Upper lobe of left lung (tissue), 6 donors: ENCODE measurements around the gene FUT1. TPM values are rescaled to one million over a fixed set of nuclear protein-coding genes. Genes with fewer than 3 reads are reported as not detected.
A peak's percentile ranks its signal among the peaks of the same experiment; 100 is the strongest.

Source experiments
- ATAC-seq, 2 donors: fragments of 200-7000 bp; cut with Tn5 transposase; one replicate each; pipeline ENCODE4 v1.9.1; 2022; ENCODE audit warnings: mild to moderate bottlenecking in 2 of 2, moderate library complexity in 2 of 2; ENCODE audit not compliant: low FRiP score in 2 of 2
- DNase-seq, 2 donors: peaks; one replicate each; pipeline ENCODE4 v3.0.0-alpha.2; 2019 to 2020
- H3K27ac ChIP-seq, 4 donors: fragments of 200-600 bp; sonication (generic); one replicate each; pipeline ENCODE4 v1.5.1; 2016 to 2019
- H3K27me3 ChIP-seq, 4 donors: fragments of 200-600 bp; sonication (generic); one replicate each; pipeline ENCODE4 v1.5.1; 2017 to 2019
- H3K36me3 ChIP-seq, 4 donors: fragments of 200-600 bp; sonication (generic); one replicate each; pipeline ENCODE4 v1.5.1; 2016 to 2019
- H3K4me1 ChIP-seq, 4 donors: fragments of 200-600 bp; sonication (generic); one replicate each; pipeline ENCODE4 v1.5.1; 2018 to 2019
- H3K4me3 ChIP-seq, 4 donors: fragments of 200-600 bp; sonication (generic); one replicate each; pipeline ENCODE4 v1.5.1; 2017 to 2019; ENCODE audit warnings: mild to moderate bottlenecking in 2 of 4, moderate library complexity in 1 of 4
- H3K9me3 ChIP-seq, 4 donors: fragments of 200-600 bp; sonication (generic); one replicate each; pipeline ENCODE4 v1.5.1; 2018 to 2019
- EP300 ChIP-seq, 4 donors: sonication (generic); formaldehyde crosslinking; IDR thresholded peaks; one replicate each; pipeline ENCODE4 v1.5.1; 2017; ENCODE audit warnings: antibody characterized with exemption in 4 of 4, control low read depth in 2 of 4
- POLR2A ChIP-seq, 4 donors: fragments of 450-650 bp; IDR thresholded peaks; one replicate each; pipeline ENCODE4 v1.5.1; 2016 to 2017; ENCODE audit warnings: antibody characterized with exemption in 4 of 4, mild to moderate bottlenecking in 2 of 4
- POLR2AphosphoS5 ChIP-seq, 2 donors: sonication (generic); formaldehyde crosslinking; IDR thresholded peaks; one replicate each; pipeline ENCODE4 v1.5.1; 2017; ENCODE audit warnings: antibody characterized with exemption in 2 of 2
- WGBS, 2 donors: methylation state at CpG; one replicate each; pipeline ENCODE4 v1.1.5; 2017 to 2018; 5-methylcytosine and 5-hydroxymethylcytosine counted together
- total RNA-seq, 6 donors: library from RNA; depleted of rRNA in 4 of 6; stranded (reverse); fragments of >200 nt in 4 of 6; gene quantifications; one replicate each; pipeline versions ENCODE4 v1.1.0 to v1.2.1, GENCODE V29; 2016 to 2021
- TF ChIP-seq, protein P1 (sequence below), 6 experiments: fragments of 450-650 bp in 4 of 6; fragments of 200-600 bp in 2 of 6; sonication (generic) in 2 of 6; IDR thresholded peaks; one replicate each; pipeline ENCODE4 v1.5.1; 2016 to 2019; ENCODE audit warnings: antibody characterized with exemption in 6 of 6
- donor health status: DM: no; HTN: no; CAD: no; lungs with moderate emphysema.
- donor health status: DM: no; HTN: yes; CAD: no; lungs with severe emphysema.

FUT1 gene
- total RNA-seq, 6 donors from 2014 or later = 7.2 to 17.4 (median 10.1) TPM

DNA sequence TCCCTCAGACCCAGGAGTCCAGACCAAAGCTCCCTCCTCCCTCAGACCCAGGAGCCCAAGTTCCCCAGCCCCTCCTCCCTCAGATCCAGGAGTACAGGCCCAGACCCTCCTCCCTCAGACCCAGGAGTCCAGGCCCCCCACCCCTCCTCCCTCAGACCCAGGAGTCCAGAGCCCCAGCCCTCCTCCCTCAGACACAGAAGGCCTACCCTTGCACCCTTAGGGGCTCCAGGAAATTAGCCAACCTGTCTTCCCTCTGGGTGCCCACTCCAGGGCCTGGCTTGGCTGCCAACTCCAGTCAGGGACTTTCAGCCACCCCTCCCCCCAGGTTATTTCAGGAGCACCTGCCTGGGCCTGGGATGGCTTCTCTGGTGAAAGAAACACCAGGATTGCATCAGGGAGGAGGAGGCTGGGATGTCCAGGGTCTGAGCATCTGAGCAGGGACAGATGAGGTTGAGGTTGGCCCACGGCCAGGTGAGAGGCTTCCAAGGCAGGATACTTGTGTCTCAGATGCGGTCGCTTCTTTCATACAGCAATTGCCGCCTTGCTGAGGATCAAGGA lies 2.7 kb upstream of the FUT1 start, which contains the start of gene FGF21:
TSS of gene FGF21 (plus strand) at position 441 of the 558 bp plus-strand sequence. CDS start 713 bp downstream, outside the sequence.
- no peak for ATAC-seq
- WGBS, 2 donors = 85 to 98% methylated on average over 4 of the region's 4 CpGs
- DNase-seq = no peak
- TF ChIP-seq POLR2AphosphoS5 (IDR thresholded peaks at IDR 0.05) = no peak
- TF ChIP-seq POLR2A (IDR thresholded peaks at IDR 0.05) = no peak
- TF ChIP-seq, protein P1, sequence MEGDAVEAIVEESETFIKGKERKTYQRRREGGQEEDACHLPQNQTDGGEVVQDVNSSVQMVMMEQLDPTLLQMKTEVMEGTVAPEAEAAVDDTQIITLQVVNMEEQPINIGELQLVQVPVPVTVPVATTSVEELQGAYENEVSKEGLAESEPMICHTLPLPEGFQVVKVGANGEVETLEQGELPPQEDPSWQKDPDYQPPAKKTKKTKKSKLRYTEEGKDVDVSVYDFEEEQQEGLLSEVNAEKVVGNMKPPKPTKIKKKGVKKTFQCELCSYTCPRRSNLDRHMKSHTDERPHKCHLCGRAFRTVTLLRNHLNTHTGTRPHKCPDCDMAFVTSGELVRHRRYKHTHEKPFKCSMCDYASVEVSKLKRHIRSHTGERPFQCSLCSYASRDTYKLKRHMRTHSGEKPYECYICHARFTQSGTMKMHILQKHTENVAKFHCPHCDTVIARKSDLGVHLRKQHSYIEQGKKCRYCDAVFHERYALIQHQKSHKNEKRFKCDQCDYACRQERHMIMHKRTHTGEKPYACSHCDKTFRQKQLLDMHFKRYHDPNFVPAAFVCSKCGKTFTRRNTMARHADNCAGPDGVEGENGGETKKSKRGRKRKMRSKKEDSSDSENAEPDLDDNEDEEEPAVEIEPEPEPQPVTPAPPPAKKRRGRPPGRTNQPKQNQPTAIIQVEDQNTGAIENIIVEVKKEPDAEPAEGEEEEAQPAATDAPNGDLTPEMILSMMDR (IDR thresholded peaks at IDR 0.05) = no peak
- no peak for TF ChIP-seq EP300 (IDR thresholded peaks at IDR 0.05)
- peaks cover 13 to 26% (median 23%) of the 10 kb centered on the region in 4 donors for H3K4me1 ChIP-seq
- H3K36me3 ChIP-seq = peaks cover 0 to 13% (median 1%) of the 10 kb centered on the region in 4 donors
- H3K27me3 ChIP-seq = peaks cover 0 to 11% (median 0%) of the 10 kb centered on the region in 4 donors
- no peak within 1 kb of the TSS for H3K4me3 ChIP-seq
- H3K27ac ChIP-seq = peak within 1 kb of the TSS; percentile 63 to 89 (median 73)
- H3K9me3 ChIP-seq = no peaks in the 10 kb centered on the region

DNA sequence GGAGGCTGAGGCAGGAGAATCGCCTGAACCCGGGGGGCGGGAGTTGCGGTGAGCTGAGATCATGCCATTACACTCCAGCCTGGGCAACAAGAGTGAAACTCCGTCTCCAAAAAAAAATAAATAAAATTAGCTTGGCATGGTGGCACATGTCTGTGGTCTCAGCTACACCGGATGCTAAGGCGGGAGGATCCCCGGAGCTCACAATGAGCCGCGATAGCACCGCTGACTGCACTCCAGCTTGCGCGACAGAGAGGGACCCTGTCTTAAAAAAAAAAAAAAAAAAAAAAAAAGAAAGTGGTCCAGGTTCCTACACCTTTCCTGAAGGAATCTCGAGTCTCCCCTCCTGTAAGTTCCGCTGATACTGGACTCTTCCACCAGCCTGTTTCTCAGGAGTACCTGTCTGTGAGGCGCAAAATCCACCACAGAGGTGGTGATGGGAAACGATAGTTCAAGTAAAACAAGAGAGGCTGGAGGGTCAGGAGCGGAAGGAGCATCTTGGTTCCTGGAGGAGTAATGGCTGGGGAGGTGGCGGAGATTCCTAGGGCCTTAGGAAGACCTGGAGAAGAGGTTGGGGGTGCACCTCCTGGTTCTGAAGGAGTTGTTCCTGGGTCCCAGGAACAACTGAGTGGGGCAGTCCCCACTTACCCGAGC lies 471 bp downstream of the FUT1 start:
- TF ChIP-seq POLR2AphosphoS5 (IDR thresholded peaks at IDR 0.05) (no peak), EP300 (IDR thresholded peaks at IDR 0.05) (no peak), POLR2A (IDR thresholded peaks at IDR 0.05) (no peak)
- TF ChIP-seq, protein P1 (IDR thresholded peaks at IDR 0.05) = no peak
- Histone ChIP-seq H3K4me1 (peaks cover 16 to 33% (median 26%) of the 10 kb centered on the region in 4 donors), H3K4me3 (peak overlapping the region; percentile 48 to 73 (median 58)), H3K27me3 (peaks cover 0 to 11% (median 0%) of the 10 kb centered on the region in 4 donors), H3K9me3 (no peaks in the 10 kb centered on the region), H3K36me3 (peaks cover 0 to 28% (median 2%) of the 10 kb centered on the region in 4 donors), H3K27ac (peak overlapping the region; percentile 68 to 89 (median 84))
- DNase-seq (no peak), ATAC-seq (no peak)
- WGBS, 2 donors = 16 to 18% methylated on average over 20 of the region's 20 CpGs

DNA sequence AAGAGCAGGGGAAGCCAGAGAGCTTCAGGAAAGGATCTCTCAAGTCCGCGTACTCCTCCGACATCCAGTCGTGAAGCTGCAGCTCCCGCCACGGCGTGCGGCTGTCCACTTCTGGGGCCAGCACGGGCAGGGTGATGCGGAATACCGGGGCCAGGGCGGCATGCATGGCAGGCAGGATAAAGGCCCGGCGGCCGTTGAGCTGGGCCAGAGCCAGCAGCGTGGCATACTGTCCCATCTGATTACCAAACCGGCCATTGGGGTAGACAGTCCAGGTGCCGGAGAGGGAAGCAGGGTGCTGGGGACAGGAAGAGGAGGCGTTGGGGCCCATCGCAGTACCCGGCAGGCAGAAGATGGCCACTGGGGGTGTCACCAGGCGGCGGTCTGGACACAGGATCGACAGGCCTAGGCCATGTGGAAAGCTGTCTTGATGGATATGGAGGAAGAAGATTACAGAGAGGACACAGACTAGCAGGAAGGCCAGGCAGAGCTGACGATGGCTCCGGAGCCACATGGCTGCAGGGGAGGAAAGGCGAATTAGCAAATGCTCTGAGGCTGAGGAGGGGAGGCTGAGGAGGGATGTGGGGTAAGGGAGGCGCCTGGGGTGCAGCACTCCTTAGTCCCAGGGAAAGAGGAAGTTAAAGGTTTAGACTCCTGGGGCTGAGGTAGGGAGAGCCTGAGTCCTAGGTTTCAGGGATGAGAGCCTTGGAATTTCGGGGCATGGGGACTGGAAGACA lies 1.5 kb downstream of the FUT1 start:
- no peaks in the 10 kb centered on the region for H3K9me3 ChIP-seq
- peak overlapping the region in 2 of 4 donors; percentile 48 to 59 for H3K4me3 ChIP-seq
- H3K36me3 ChIP-seq = peaks cover 0 to 31% (median 2%) of the 10 kb centered on the region in 4 donors
- ATAC-seq (no peak), DNase-seq (peak in 1 of 2 donors; percentile 79)
- WGBS, 2 donors = 77 to 82% methylated on average over 26 to 29 of the region's 29 CpGs
- H3K4me1 ChIP-seq = peaks cover 17 to 40% (median 32%) of the 10 kb centered on the region in 4 donors
- H3K27me3 ChIP-seq = peaks cover 0 to 11% (median 0%) of the 10 kb centered on the region in 4 donors
- TF ChIP-seq, protein P1 (IDR thresholded peaks at IDR 0.05) = no peak
- TF ChIP-seq EP300 (IDR thresholded peaks at IDR 0.05) (no peak), POLR2AphosphoS5 (IDR thresholded peaks at IDR 0.05) (no peak), POLR2A (IDR thresholded peaks at IDR 0.05) (no peak)
- peak overlapping the region in 2 of 4 donors; percentile 34 to 89 for H3K27ac ChIP-seq

DNA sequence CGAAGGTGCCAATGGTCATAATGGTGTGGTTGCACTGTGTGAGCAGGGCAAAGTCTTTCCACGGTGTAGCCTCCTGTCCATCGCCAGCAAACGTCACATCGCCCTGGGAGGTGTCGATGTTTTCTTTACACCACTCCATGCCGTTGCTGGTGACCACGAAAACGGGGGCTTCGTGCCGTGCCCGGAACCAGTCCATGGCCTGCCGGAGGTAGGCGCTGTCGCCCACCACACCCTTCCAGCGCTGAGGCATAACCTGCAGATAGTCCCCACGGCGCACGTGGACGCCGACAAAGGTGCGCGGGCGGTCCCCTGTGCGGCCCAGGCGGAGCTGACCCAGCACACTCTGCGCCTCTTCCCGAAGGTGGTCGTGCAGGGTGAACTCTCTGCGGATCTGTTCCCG lies 2.1 kb downstream of the FUT1 start:
- DNase-seq = peak in 1 of 2 donors; percentile 81
- Histone ChIP-seq H3K27ac (peak overlapping the region in 1 of 4 donors; percentile 89), H3K36me3 (peaks cover 0 to 31% (median 2%) of the 10 kb centered on the region in 4 donors), H3K27me3 (peaks cover 0 to 11% (median 0%) of the 10 kb centered on the region in 4 donors), H3K9me3 (no peaks in the 10 kb centered on the region), H3K4me1 (peaks cover 17 to 45% (median 33%) of the 10 kb centered on the region in 4 donors), H3K4me3 (peak overlapping the region in 1 of 4 donors; percentile 59)
- 86 to 96% methylated on average over 15 to 31 of the region's 31 CpGs for WGBS, 2 donors
- no peak for TF ChIP-seq POLR2AphosphoS5 (IDR thresholded peaks at IDR 0.05)
- no peak for ATAC-seq
